GM23338 (cell line): ENCODE measurements around the gene CWC15.

Source experiments
- EZH2 ChIP-seq: fragments of 200-600 bp; sonication (generic); IDR thresholded peaks from one replicate; pipeline ENCODE4 v1.8.0; 2017; ENCODE audit warnings: antibody characterized with exemption, mild to moderate bottlenecking, low read depth; ENCODE audit not compliant: unreplicated experiment
- TF ChIP-seq, protein P1 (sequence below): IDR thresholded peaks from one replicate; pipeline ENCODE4 v1.6.1; 2018; ENCODE audit warnings: antibody characterized with exemption; ENCODE audit not compliant: unreplicated experiment

DNA sequence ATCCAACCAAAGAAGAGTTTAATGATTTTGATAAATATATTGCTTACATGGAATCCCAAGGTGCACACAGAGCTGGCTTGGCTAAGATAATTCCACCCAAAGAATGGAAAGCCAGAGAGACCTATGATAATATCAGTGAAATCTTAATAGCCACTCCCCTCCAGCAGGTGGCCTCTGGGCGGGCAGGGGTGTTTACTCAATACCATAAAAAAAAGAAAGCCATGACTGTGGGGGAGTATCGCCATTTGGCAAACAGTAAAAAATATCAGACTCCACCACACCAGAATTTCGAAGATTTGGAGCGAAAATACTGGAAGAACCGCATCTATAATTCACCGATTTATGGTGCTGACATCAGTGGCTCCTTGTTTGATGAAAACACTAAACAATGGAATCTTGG lies 24.1 kb upstream of the CWC15 start:
- TF ChIP-seq, protein P1, sequence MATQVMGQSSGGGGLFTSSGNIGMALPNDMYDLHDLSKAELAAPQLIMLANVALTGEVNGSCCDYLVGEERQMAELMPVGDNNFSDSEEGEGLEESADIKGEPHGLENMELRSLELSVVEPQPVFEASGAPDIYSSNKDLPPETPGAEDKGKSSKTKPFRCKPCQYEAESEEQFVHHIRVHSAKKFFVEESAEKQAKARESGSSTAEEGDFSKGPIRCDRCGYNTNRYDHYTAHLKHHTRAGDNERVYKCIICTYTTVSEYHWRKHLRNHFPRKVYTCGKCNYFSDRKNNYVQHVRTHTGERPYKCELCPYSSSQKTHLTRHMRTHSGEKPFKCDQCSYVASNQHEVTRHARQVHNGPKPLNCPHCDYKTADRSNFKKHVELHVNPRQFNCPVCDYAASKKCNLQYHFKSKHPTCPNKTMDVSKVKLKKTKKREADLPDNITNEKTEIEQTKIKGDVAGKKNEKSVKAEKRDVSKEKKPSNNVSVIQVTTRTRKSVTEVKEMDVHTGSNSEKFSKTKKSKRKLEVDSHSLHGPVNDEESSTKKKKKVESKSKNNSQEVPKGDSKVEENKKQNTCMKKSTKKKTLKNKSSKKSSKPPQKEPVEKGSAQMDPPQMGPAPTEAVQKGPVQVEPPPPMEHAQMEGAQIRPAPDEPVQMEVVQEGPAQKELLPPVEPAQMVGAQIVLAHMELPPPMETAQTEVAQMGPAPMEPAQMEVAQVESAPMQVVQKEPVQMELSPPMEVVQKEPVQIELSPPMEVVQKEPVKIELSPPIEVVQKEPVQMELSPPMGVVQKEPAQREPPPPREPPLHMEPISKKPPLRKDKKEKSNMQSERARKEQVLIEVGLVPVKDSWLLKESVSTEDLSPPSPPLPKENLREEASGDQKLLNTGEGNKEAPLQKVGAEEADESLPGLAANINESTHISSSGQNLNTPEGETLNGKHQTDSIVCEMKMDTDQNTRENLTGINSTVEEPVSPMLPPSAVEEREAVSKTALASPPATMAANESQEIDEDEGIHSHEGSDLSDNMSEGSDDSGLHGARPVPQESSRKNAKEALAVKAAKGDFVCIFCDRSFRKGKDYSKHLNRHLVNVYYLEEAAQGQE: no peak
- no peak for TF ChIP-seq EZH2
